Cardiac muscle cell (in vitro differentiated cells and primary cell): ENCODE data around the gene EIF2S2. TPM values are rescaled to one million over a fixed set of nuclear protein-coding genes. Genes with fewer than 3 reads are reported as not detected.

Experiments
- DNase-seq, 2 donors: peaks; one replicate each; pipeline versions ENCODE4 v3.0.0 to v3.0.0-alpha.2; 2010 to 2017; ENCODE audit warnings: low read depth in 1 of 2, low spot score in 1 of 2
- H3K27ac ChIP-seq: fragments of 200-600 bp; sonication (generic); 2 replicates; pipeline ENCODE4 v1.5.1; 2016
- H3K27me3 ChIP-seq: fragments of 200-600 bp; sonication (generic); 2 replicates; pipeline ENCODE4 v1.6.0; 2016; ENCODE audit warnings: control low read depth
- H3K36me3 ChIP-seq: fragments of 200-600 bp; sonication (generic); 2 replicates; pipeline ENCODE4 v1.5.1; 2016; ENCODE audit warnings: control low read depth
- H3K4me1 ChIP-seq: fragments of 200-600 bp; sonication (generic); 2 replicates; pipeline ENCODE4 v1.8.1; 2017; ENCODE audit warnings: low read depth, mild to moderate bottlenecking, mixed run types
- H3K4me3 ChIP-seq: fragments of 200-600 bp; sonication (generic); 2 replicates; pipeline ENCODE4 v1.5.1; 2016; ENCODE audit warnings: mild to moderate bottlenecking
- H3K9me3 ChIP-seq: fragments of 200-600 bp; sonication (generic); 2 replicates; pipeline ENCODE4 v1.5.1; 2017; ENCODE audit warnings: low read depth, mild to moderate bottlenecking, control low read depth
- polyA plus RNA-seq: library from polyadenylated mRNA; unstranded; fragments of >200 nt; fragmentation: Nextera tagmentation; extraction: Ambion mirVana; gene quantifications from 2 replicates; pipeline ENCODE4 v1.2.1, GENCODE V29; 2016
- total RNA-seq: library from RNA; depleted of rRNA; stranded (reverse); fragments of >200 nt; gene quantifications from 2 replicates; pipeline ENCODE4 v1.2.3, GENCODE V29; 2016
- TF ChIP-seq, protein P1 (sequence below): IDR thresholded peaks from 2 replicates; pipeline ENCODE4 v1.5.1; 2012; ENCODE audit warnings: low read depth, mild to moderate bottlenecking, low read length

EIF2S2 gene
- total and polyA plus RNA-seq, 2 experiments from 2014 or later = 42.6 to 43.4 TPM

- Histone ChIP-seq H3K27ac (no peak overlapping the region), H3K36me3 (peaks cover 38% of the 10 kb centered on the region), H3K4me1 (peaks cover 6% of the 10 kb centered on the region), H3K27me3 (no peaks in the 10 kb centered on the region), H3K9me3 (no peaks in the 10 kb centered on the region), H3K4me3 (no peak overlapping the region)
- no peak for DNase-seq
- TF ChIP-seq, protein P1, sequence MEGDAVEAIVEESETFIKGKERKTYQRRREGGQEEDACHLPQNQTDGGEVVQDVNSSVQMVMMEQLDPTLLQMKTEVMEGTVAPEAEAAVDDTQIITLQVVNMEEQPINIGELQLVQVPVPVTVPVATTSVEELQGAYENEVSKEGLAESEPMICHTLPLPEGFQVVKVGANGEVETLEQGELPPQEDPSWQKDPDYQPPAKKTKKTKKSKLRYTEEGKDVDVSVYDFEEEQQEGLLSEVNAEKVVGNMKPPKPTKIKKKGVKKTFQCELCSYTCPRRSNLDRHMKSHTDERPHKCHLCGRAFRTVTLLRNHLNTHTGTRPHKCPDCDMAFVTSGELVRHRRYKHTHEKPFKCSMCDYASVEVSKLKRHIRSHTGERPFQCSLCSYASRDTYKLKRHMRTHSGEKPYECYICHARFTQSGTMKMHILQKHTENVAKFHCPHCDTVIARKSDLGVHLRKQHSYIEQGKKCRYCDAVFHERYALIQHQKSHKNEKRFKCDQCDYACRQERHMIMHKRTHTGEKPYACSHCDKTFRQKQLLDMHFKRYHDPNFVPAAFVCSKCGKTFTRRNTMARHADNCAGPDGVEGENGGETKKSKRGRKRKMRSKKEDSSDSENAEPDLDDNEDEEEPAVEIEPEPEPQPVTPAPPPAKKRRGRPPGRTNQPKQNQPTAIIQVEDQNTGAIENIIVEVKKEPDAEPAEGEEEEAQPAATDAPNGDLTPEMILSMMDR = no peak
Observed at GRCh38 chr20:34105978-34106675, 5.9 kb downstream of the EIF2S2 start.

DNA sequence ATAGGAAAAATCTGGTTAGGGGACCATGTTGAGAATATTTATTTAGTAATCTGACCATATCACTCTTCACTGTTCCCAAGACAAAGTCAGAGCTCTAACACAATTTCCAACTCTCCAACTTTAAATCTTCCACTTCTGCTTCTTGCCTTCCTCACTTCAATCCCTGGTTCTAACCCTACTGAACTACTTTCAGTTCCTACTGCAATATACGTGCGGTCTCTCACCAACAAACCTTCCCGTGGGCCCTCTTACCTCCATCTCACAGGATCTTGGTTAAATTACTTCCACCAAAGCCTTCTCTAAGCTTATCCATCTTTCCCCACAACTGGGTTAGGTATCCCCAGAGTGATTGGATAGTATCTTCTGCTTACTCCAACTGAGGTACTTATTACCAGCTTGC lies 8.0 kb downstream of the EIF2S2 start:
- no peak overlapping the region for H3K4me3 ChIP-seq
- no peaks in the 10 kb centered on the region for H3K9me3 ChIP-seq
- TF ChIP-seq, protein P1 = no peak
- H3K36me3 ChIP-seq = peaks cover 50% of the 10 kb centered on the region
- H3K27me3 ChIP-seq = no peaks in the 10 kb centered on the region
- no peak for DNase-seq
- H3K4me1 ChIP-seq = no peaks in the 10 kb centered on the region
- H3K27ac ChIP-seq = no peak overlapping the region

- TF ChIP-seq, protein P1 = no peak
- Histone ChIP-seq H3K4me3 (no peak overlapping the region), H3K9me3 (no peaks in the 10 kb centered on the region), H3K27ac (peak overlapping the region; percentile 5), H3K27me3 (no peaks in the 10 kb centered on the region), H3K4me1 (no peaks in the 10 kb centered on the region), H3K36me3 (peaks cover 62% of the 10 kb centered on the region)
- DNase-seq = no peak
Observed at GRCh38 chr20:34102342-34102741, 9.7 kb downstream of the EIF2S2 start.

DNA sequence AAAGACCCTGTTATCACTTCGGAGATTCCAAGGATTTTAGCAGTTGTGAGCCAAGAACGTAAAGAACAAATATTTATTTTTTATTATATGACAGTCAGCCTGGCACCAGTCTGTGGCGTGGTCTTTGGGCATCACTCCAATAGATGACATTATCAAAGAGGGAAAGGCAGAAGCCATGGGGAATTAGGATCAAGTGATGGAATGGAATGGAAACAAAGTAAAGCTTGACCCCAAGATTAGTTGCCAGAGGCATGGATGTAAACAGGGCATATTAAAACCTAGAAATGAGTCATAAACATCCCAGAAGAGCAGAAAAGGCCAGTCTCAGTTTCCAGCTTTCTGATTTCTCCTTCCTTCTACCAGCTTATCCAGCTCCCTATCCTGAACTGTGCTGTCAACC lies 11.5 kb downstream of the EIF2S2 start:
- Histone ChIP-seq H3K9me3 (no peaks in the 10 kb centered on the region), H3K4me1 (no peaks in the 10 kb centered on the region), H3K36me3 (peaks cover 79% of the 10 kb centered on the region), H3K27me3 (no peaks in the 10 kb centered on the region), H3K4me3 (no peak overlapping the region), H3K27ac (no peak overlapping the region)
- TF ChIP-seq, protein P1 = no peak
- no peak for DNase-seq

DNA sequence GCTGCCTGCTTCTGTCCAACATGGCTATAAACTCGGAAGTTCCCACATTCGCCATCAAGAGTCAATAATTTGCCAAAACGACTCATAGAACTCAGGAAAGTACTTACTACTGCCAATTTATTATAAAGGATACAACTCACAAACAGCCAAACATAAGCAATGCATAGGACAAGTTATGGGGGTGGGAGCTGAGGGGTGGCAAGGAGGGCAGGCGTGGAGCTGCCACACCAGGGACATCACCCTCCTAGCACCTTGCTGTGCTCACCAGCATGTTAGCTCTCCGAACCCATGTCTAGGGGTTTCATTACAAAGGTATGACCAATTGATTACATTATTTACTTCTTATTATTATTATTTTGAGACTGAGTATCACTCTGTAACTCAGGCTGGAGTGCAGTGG lies 12.4 kb downstream of the EIF2S2 start:
- no peaks in the 10 kb centered on the region for H3K27me3 ChIP-seq
- DNase-seq = no peak
- TF ChIP-seq, protein P1 = no peak
- H3K27ac ChIP-seq = no peak overlapping the region
- H3K36me3 ChIP-seq = peaks cover 79% of the 10 kb centered on the region
- H3K4me1 ChIP-seq = no peaks in the 10 kb centered on the region
- H3K9me3 ChIP-seq = no peaks in the 10 kb centered on the region
- H3K4me3 ChIP-seq = no peak overlapping the region
